22Rv1 (cell line): ENCODE measurements around the gene GPRC6A.

ENCODE experiments used
- H3K27ac ChIP-seq: fragments of 450-650 bp; 2 replicates; pipeline ENCODE4 v1.5.1; 2017
- CTCF ChIP-seq: fragments of 450-650 bp; IDR thresholded peaks from 2 replicates; pipeline ENCODE4 v1.5.1; 2017; ENCODE audit warnings: mild to moderate bottlenecking
- ZFX ChIP-seq: fragments of 450-650 bp; IDR thresholded peaks from 2 replicates; pipeline ENCODE4 v1.6.1; 2017; ENCODE audit warnings: antibody characterized with exemption, borderline replicate concordance

GPRC6A gene

DNA sequence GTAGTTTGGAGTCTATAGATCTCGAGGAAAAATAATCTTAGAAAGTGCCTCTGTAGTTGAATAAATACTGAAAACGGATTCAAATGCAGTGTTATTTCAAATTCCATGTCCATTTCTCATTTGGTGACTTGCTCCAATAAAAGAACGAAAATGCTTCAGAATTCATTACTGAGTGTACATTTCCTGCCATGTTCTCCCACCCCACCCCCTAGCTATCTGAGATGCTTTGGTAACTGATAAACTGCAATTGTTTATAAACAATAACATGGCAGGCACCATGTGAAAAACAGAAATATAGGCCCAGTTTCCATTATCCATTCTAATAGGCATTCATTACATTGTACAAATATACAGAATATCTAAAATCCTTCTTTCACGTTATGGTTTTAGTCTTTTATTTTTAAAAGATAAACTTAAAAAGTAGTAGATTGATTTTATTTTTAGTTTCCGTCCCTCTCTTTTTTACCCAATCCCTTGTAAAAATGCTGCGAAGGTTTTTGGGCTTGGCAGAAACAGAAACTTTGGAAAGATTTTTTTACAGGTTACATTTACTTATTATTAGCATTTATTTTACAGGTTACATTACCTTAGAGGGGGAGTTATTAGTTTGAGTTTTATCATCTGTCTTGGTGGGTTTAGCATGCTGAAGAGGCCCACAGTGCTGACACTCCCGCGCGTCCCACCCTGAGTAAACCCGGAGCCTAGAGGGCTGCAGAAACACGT lies 64.8 kb downstream of the GPRC6A start:
- TF ChIP-seq ZFX (no peak), CTCF (no peak)
- H3K27ac ChIP-seq, result no peak overlapping the region

DNA sequence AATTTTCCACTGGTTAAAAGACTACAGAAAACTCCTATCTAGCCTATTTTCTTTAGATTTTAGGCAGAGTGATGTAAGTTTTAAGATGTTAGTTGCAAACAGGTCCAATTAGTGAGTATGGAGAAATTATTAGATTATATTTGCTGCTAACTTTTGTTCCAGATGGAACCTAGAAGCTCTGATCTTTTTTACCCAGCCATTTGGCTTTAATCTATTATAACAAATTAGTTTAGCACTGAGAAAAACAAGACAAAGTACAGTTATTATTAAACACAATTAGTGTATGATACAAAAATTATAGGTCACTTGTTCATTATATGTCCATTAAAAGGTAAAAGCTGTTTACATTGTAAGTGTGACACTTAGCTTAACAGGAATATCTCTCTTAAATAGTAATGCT lies 65.8 kb downstream of the GPRC6A start:
- no peak overlapping the region for H3K27ac ChIP-seq
- TF ChIP-seq ZFX (no peak), CTCF (no peak)

DNA sequence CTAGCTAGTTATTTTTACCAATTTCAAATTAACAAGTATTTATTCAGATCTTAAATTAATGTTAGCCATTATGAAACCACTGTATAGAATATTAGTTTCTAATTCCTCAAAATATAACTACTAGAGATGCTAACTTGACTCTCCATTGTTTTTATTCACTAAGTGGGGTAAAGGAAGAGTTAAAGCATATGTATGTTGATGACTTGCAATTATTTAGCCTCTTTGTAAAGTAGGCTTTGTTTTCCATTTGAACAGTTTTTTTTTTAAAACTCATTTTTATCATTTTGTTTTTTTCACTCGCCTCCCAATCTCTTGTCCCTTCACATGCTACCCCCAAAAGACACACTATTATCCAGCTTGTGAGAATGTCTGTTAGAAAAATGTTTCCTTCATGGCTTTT lies 66.6 kb downstream of the GPRC6A start:
- no peak overlapping the region for H3K27ac ChIP-seq
- TF ChIP-seq CTCF, result no peak
- no peak for TF ChIP-seq ZFX

- TF ChIP-seq ZFX (no peak), CTCF (no peak)
- no peak overlapping the region for H3K27ac ChIP-seq
Measured at GRCh38 chr6:116761779-116762178, 67.1 kb downstream of the GPRC6A start.

GRCh38 chr6:116745176-116745575 lies 83.7 kb downstream of the GPRC6A start:
- H3K27ac ChIP-seq, result no peak overlapping the region
- TF ChIP-seq ZFX, result no peak
- no peak for TF ChIP-seq CTCF
